DOHH2 (cell line): Measurements from ENCODE around the gene ZNRF3.

Experiments
- EZH2phosphoT487 ChIP-seq: fragments of 200-600 bp; sonication (generic); IDR thresholded peaks from 2 replicates; pipeline ENCODE4 v1.6.1; 2017; ENCODE audit warnings: borderline replicate concordance, mild to moderate bottlenecking, antibody characterized with exemption, low read length, moderate library complexity, mixed read lengths
- TF ChIP-seq, protein P1 (sequence below): fragments of 200-600 bp; sonication (generic); IDR thresholded peaks from one replicate; pipeline ENCODE4 v1.5.1; 2014; ENCODE audit warnings: antibody characterized with exemption, mild to moderate bottlenecking, low read depth, low read length; ENCODE audit not compliant: poor library complexity, severe bottlenecking

DNA sequence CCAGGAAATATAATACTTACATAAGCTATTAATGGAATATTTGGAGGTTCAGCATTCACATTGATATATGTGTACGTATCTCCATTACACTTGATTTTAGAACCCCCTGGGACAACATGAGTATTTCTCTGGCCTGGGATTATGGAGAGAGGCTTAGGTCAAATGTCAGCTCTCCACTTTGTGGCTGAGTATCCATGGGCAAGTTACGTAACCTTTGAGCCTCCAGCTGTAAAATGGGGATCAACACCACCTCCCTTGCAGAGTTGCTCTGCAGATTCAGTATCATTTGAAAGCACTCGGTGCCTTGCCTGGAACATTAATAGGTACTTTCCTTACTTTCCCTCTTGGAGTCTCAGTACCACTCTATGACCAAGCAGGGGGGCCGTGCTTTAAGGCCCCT lies 145.1 kb downstream of the ZNRF3 start:
- TF ChIP-seq, protein P1, sequence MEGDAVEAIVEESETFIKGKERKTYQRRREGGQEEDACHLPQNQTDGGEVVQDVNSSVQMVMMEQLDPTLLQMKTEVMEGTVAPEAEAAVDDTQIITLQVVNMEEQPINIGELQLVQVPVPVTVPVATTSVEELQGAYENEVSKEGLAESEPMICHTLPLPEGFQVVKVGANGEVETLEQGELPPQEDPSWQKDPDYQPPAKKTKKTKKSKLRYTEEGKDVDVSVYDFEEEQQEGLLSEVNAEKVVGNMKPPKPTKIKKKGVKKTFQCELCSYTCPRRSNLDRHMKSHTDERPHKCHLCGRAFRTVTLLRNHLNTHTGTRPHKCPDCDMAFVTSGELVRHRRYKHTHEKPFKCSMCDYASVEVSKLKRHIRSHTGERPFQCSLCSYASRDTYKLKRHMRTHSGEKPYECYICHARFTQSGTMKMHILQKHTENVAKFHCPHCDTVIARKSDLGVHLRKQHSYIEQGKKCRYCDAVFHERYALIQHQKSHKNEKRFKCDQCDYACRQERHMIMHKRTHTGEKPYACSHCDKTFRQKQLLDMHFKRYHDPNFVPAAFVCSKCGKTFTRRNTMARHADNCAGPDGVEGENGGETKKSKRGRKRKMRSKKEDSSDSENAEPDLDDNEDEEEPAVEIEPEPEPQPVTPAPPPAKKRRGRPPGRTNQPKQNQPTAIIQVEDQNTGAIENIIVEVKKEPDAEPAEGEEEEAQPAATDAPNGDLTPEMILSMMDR = no peak
- no peak for TF ChIP-seq EZH2phosphoT487
